GM21447 (cell line): ENCODE data around the gene JAK1.

Experiments used
- ATAC-seq: cut with Tn5 transposase; IDR thresholded peaks from one replicate; pipeline ENCODE4 v1.9.1; 2021; ENCODE audit not compliant: unreplicated experiment

The JAK1 gene

GRCh38 chr1:64801851-64802523, 164.4 kb downstream of the JAK1 start:
- no peak for ATAC-seq

GRCh38 chr1:64798872-64799271, 167.5 kb downstream of the JAK1 start:
- ATAC-seq = no peak

GRCh38 chr1:64790832-64791487, 175.4 kb downstream of the JAK1 start:
- no peak for ATAC-seq
